GM18951 (cell line): ENCODE measurements around the gene FBXW5.

ENCODE experiments used
- POLR2A ChIP-seq: IDR thresholded peaks from 4 replicates; pipeline ENCODE4 v1.6.1; 2011; ENCODE audit warnings: mild to moderate bottlenecking; ENCODE audit not compliant: insufficient read length, insufficient read depth; ENCODE audit errors: extremely low read depth
- in situ Hi-C: fragments of 300-500 bp; cut with MboI; formaldehyde crosslinking; loops from one replicate; pipeline ENCODE4 v1.12.0; 2022; ENCODE audit warnings: low sequenced_read_pairs, mixed read lengths, inconsistent platforms; ENCODE audit not compliant: unreplicated experiment

FBXW5 gene

GRCh38 chr9:136945333-136946227 is 1.0 kb upstream of the FBXW5 start:
- in situ Hi-C loops = no loop called here
- TF ChIP-seq POLR2A = no peak

GRCh38 chr9:136944212-136944518 is 373 bp downstream of the FBXW5 start:
- in situ Hi-C loops = no loop called here
- TF ChIP-seq POLR2A = no peak

- no peak for TF ChIP-seq POLR2A
- in situ Hi-C loops = no loop called here
Measured at GRCh38 chr9:136943291-136944211, 987 bp downstream of the FBXW5 start.

- TF ChIP-seq POLR2A = no peak
- in situ Hi-C loops = no loop called here
Measured at GRCh38 chr9:136942881-136943230, 1.7 kb downstream of the FBXW5 start.

- in situ Hi-C loops = no loop called here
- TF ChIP-seq POLR2A = no peak
Measured at GRCh38 chr9:136942112-136942880, 2.2 kb downstream of the FBXW5 start.

GRCh38 chr9:136941231-136942111 is 3.1 kb downstream of the FBXW5 start:
- in situ Hi-C loops = no loop called here
- TF ChIP-seq POLR2A = no peak

GRCh38 chr9:136940526-136941230 is 3.9 kb downstream of the FBXW5 start:
- TF ChIP-seq POLR2A = no peak
- in situ Hi-C loops = no loop called here

- no peak for TF ChIP-seq POLR2A
- in situ Hi-C loops = no loop called here
Measured at GRCh38 chr9:136939996-136940525, 4.5 kb downstream of the FBXW5 start.

- in situ Hi-C loops = no loop called here
- no peak for TF ChIP-seq POLR2A
Measured at GRCh38 chr9:136939431-136939995, 5.0 kb downstream of the FBXW5 start.

- TF ChIP-seq POLR2A = no peak
- in situ Hi-C loops = no loop called here
Measured at GRCh38 chr9:136937186-136938001, 7.1 kb downstream of the FBXW5 start.
